ENCODE data around the gene GRID2.

The GRID2 gene

GRCh38 chr4:93573285-93573684, 1269.5 kb downstream of the GRID2 start:
- H4K8ac ChIP-seq (ENCODE audit: low read depth, low read length) = no peak overlapping the region
- H3K23ac ChIP-seq (ENCODE audit: low read depth, low read length, poor library complexity) = no peak overlapping the region
- no peak overlapping the region for H3K18ac ChIP-seq (ENCODE audit: low read length)
- no peaks in the 10 kb centered on the region for H3K36me3 ChIP-seq (replicated peaks in 1 of 2; ENCODE audit: control insufficient read depth in 2 of 2, insufficient read depth in 2 of 2, low read length in 2 of 2)
- H3K79me1 ChIP-seq (ENCODE audit: low read depth, low read length) = no peaks in the 10 kb centered on the region
- DNase-seq (ENCODE audit: low spot score) = no peak
- no peak overlapping the region for H3K4me3 ChIP-seq (ENCODE audit: low read length in 2 of 2)
- no peak overlapping the region for H2BK120ac ChIP-seq (ENCODE audit: low read depth, low read length)
- no peak overlapping the region for H2BK15ac ChIP-seq (ENCODE audit: low read length)
- H3K4ac ChIP-seq (ENCODE audit: low read length) = no peak overlapping the region
- H3K9ac ChIP-seq (ENCODE audit: low read depth, low read length, poor library complexity) = no peak overlapping the region
- H4K91ac ChIP-seq (ENCODE audit: low read depth, low read length, poor library complexity) = no peak overlapping the region
- H3K4me2 ChIP-seq (ENCODE audit: insufficient read depth, low read length, poor library complexity, severe bottlenecking) = no peak overlapping the region
- H2BK5ac ChIP-seq (ENCODE audit: low read length) = no peak overlapping the region
- no peaks in the 10 kb centered on the region for H3K4me1 ChIP-seq (ENCODE audit: control insufficient read depth in 2 of 2, insufficient read depth in 1 of 2, low read depth in 1 of 2, low read length in 2 of 2)
- no peak overlapping the region for H2AFZ ChIP-seq (ENCODE audit: low read length)
- no peak overlapping the region for H3K27ac ChIP-seq (replicated peaks; ENCODE audit: low read length)
- no peaks in the 10 kb centered on the region for H3K9me3 ChIP-seq (replicated peaks in 1 of 2; ENCODE audit: control insufficient read depth in 2 of 2, insufficient read depth in 1 of 2, low read depth in 1 of 2, low read length in 2 of 2)
- no peaks in the 10 kb centered on the region for H3K27me3 ChIP-seq (ENCODE audit: control insufficient read depth in 3 of 3, insufficient read depth in 3 of 3, low read depth in 1 of 3, low read length in 3 of 3)
- no peak overlapping the region for H3K14ac ChIP-seq (ENCODE audit: low read length)
- no peak overlapping the region for H2AK5ac ChIP-seq (ENCODE audit: low read depth, low read length)
- no peak overlapping the region for H2BK12ac ChIP-seq (ENCODE audit: low read length)

GRCh38 chr4:93578942-93579341, 1275.2 kb downstream of the GRID2 start:
- H3K4ac ChIP-seq (ENCODE audit: low read length) = no peak overlapping the region
- H3K36me3 ChIP-seq (replicated peaks in 1 of 2; ENCODE audit: control insufficient read depth in 2 of 2, insufficient read depth in 2 of 2, low read length in 2 of 2) = no peaks in the 10 kb centered on the region
- no peak overlapping the region for H3K18ac ChIP-seq (ENCODE audit: low read length)
- H3K9me3 ChIP-seq (replicated peaks in 1 of 2; ENCODE audit: control insufficient read depth in 2 of 2, insufficient read depth in 1 of 2, low read depth in 1 of 2, low read length in 2 of 2) = peaks cover 0 to 1% of the 10 kb centered on the region in 2 donors
- H2BK12ac ChIP-seq (ENCODE audit: low read length) = no peak overlapping the region
- no peak overlapping the region for H3K23ac ChIP-seq (ENCODE audit: low read depth, low read length, poor library complexity)
- no peak overlapping the region for H2AK5ac ChIP-seq (ENCODE audit: low read depth, low read length)
- WGBS, 2 donors (ENCODE audit: extremely low coverage in 2 of 2, insufficient read length in 2 of 2, insufficient replicate concordance in 1 of 2) = no CpG with 5 or more reads among the region's 4 CpGs
- H4K91ac ChIP-seq (ENCODE audit: low read depth, low read length, poor library complexity) = no peak overlapping the region
- H3K4me3 ChIP-seq (ENCODE audit: low read length in 2 of 2) = no peak overlapping the region
- no peaks in the 10 kb centered on the region for H3K4me1 ChIP-seq (ENCODE audit: control insufficient read depth in 2 of 2, insufficient read depth in 1 of 2, low read depth in 1 of 2, low read length in 2 of 2)
- H3K27me3 ChIP-seq (ENCODE audit: control insufficient read depth in 3 of 3, insufficient read depth in 3 of 3, low read depth in 1 of 3, low read length in 3 of 3) = no peaks in the 10 kb centered on the region
- H2AFZ ChIP-seq (ENCODE audit: low read length) = no peak overlapping the region
- no peak overlapping the region for H2BK5ac ChIP-seq (ENCODE audit: low read length)
- H2BK120ac ChIP-seq (ENCODE audit: low read depth, low read length) = no peak overlapping the region
- H3K9ac ChIP-seq (ENCODE audit: low read depth, low read length, poor library complexity) = no peak overlapping the region
- H3K79me1 ChIP-seq (ENCODE audit: low read depth, low read length) = peaks cover 1% of the 10 kb centered on the region
- H2BK15ac ChIP-seq (ENCODE audit: low read length) = no peak overlapping the region
- no peak for DNase-seq (ENCODE audit: low spot score)
- no peak overlapping the region for H3K27ac ChIP-seq (replicated peaks; ENCODE audit: low read length)
- H4K8ac ChIP-seq (ENCODE audit: low read depth, low read length) = no peak overlapping the region
- H3K4me2 ChIP-seq (ENCODE audit: insufficient read depth, low read length, poor library complexity, severe bottlenecking) = no peak overlapping the region
- no peak overlapping the region for H3K14ac ChIP-seq (ENCODE audit: low read length)

DNA sequence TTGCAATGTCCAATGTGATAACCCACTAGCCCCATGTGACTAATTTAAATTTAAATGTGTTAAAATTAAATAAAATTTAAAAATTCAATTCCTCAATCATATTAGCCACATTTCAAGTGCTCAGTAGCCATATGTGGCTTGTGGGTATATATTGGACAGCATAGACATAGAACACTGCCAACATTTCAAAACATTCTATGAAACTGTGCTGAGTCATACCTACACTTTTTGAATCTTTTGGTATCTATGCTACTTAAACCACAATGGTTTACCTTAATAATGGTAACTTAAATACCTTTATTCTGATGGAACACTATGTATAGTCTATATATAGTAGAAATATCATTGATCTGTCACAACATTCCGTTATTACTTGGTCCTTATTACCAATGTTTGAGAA, 1301.4 kb downstream of the GRID2 start:
- Histone ChIP-seq H3K4ac (ENCODE audit: low read length) (no peak overlapping the region), H2AK5ac (ENCODE audit: low read depth, low read length) (no peak overlapping the region), H3K36me3 (replicated peaks in 1 of 2; ENCODE audit: control insufficient read depth in 2 of 2, insufficient read depth in 2 of 2, low read length in 2 of 2) (no peaks in the 10 kb centered on the region), H3K27ac (replicated peaks; ENCODE audit: low read length) (no peak overlapping the region), H4K91ac (ENCODE audit: low read depth, low read length, poor library complexity) (no peak overlapping the region), H3K9ac (ENCODE audit: low read depth, low read length, poor library complexity) (no peak overlapping the region), H3K23ac (ENCODE audit: low read depth, low read length, poor library complexity) (no peak overlapping the region), H3K4me2 (ENCODE audit: insufficient read depth, low read length, poor library complexity, severe bottlenecking) (no peak overlapping the region), H3K18ac (ENCODE audit: low read length) (no peak overlapping the region), H2AFZ (ENCODE audit: low read length) (no peak overlapping the region), H3K4me3 (ENCODE audit: low read length in 2 of 2) (no peak overlapping the region), H2BK5ac (ENCODE audit: low read length) (no peak overlapping the region), H4K8ac (ENCODE audit: low read depth, low read length) (no peak overlapping the region), H3K14ac (ENCODE audit: low read length) (no peak overlapping the region), H2BK120ac (ENCODE audit: low read depth, low read length) (no peak overlapping the region), H2BK12ac (ENCODE audit: low read length) (no peak overlapping the region), H2BK15ac (ENCODE audit: low read length) (no peak overlapping the region), H3K79me1 (ENCODE audit: low read depth, low read length) (no peaks in the 10 kb centered on the region), H3K27me3 (ENCODE audit: control insufficient read depth in 3 of 3, insufficient read depth in 3 of 3, low read depth in 1 of 3, low read length in 3 of 3) (no peaks in the 10 kb centered on the region), H3K4me1 (ENCODE audit: control insufficient read depth in 2 of 2, insufficient read depth in 1 of 2, low read depth in 1 of 2, low read length in 2 of 2) (no peaks in the 10 kb centered on the region), H3K9me3 (replicated peaks in 1 of 2; ENCODE audit: control insufficient read depth in 2 of 2, insufficient read depth in 1 of 2, low read depth in 1 of 2, low read length in 2 of 2) (no peaks in the 10 kb centered on the region)
- no CpG with 5 or more reads among the region's 1 CpG for WGBS, 2 donors (ENCODE audit: extremely low coverage in 2 of 2, insufficient read length in 2 of 2, insufficient replicate concordance in 1 of 2)
- DNase-seq (ENCODE audit: low spot score) = no peak

DNA sequence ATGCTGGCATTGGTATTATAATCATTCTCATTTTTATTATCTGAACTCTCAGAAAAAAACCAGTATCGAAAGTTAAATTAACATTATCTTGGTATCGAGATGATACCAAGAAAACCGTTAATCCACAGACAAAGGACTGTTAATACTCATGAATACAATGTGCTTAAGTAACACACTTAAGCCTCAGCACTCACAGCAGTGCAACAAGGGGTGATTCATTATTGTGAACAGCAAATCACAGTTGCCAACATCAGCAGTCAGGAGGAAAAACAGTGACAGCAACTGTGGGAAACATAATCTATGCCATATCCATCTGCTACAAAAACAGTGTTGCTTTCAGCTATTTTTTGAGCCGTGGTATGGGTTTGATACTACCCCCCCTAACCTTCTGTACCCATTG, 1313.8 kb downstream of the GRID2 start:
- WGBS, 2 donors (ENCODE audit: extremely low coverage in 2 of 2, insufficient read length in 2 of 2, insufficient replicate concordance in 1 of 2) = no CpG with 5 or more reads among the region's 4 CpGs
- Histone ChIP-seq H2BK12ac (ENCODE audit: low read length) (no peak overlapping the region), H3K4me1 (ENCODE audit: control insufficient read depth in 2 of 2, insufficient read depth in 1 of 2, low read depth in 1 of 2, low read length in 2 of 2) (peaks cover 0 to 4% of the 10 kb centered on the region in 2 donors), H2AK5ac (ENCODE audit: low read depth, low read length) (no peak overlapping the region), H3K4me3 (ENCODE audit: low read length in 2 of 2) (no peak overlapping the region), H3K4me2 (ENCODE audit: insufficient read depth, low read length, poor library complexity, severe bottlenecking) (no peak overlapping the region), H3K9ac (ENCODE audit: low read depth, low read length, poor library complexity) (no peak overlapping the region), H3K79me1 (ENCODE audit: low read depth, low read length) (no peaks in the 10 kb centered on the region), H3K27ac (replicated peaks; ENCODE audit: low read length) (no peak overlapping the region), H4K8ac (ENCODE audit: low read depth, low read length) (no peak overlapping the region), H3K36me3 (replicated peaks in 1 of 2; ENCODE audit: control insufficient read depth in 2 of 2, insufficient read depth in 2 of 2, low read length in 2 of 2) (no peaks in the 10 kb centered on the region), H3K14ac (ENCODE audit: low read length) (no peak overlapping the region), H2BK15ac (ENCODE audit: low read length) (no peak overlapping the region), H3K27me3 (ENCODE audit: control insufficient read depth in 3 of 3, insufficient read depth in 3 of 3, low read depth in 1 of 3, low read length in 3 of 3) (no peaks in the 10 kb centered on the region), H4K91ac (ENCODE audit: low read depth, low read length, poor library complexity) (no peak overlapping the region), H3K18ac (ENCODE audit: low read length) (no peak overlapping the region), H3K4ac (ENCODE audit: low read length) (no peak overlapping the region), H3K23ac (ENCODE audit: low read depth, low read length, poor library complexity) (no peak overlapping the region), H3K9me3 (replicated peaks in 1 of 2; ENCODE audit: control insufficient read depth in 2 of 2, insufficient read depth in 1 of 2, low read depth in 1 of 2, low read length in 2 of 2) (peaks cover 0 to 2% of the 10 kb centered on the region in 2 donors), H2BK120ac (ENCODE audit: low read depth, low read length) (no peak overlapping the region), H2BK5ac (ENCODE audit: low read length) (no peak overlapping the region), H2AFZ (ENCODE audit: low read length) (no peak overlapping the region)
- DNase-seq (ENCODE audit: low spot score) = no peak

All from neuronal stem cell (in vitro differentiated cells).